LoVo (cell line): ENCODE measurements around the gene CLIC3.
A peak's percentile ranks its signal among the peaks of the same experiment; 100 is the strongest.

ENCODE experiments used
- DNase-seq: peaks from one replicate; pipeline ENCODE4 v3.0.0-alpha.2; 2016; ENCODE audit warnings: low spot score

Gene CLIC3

GRCh38 chr9:136951541-136952320, 44.6 kb downstream of the CLIC3 start, which contains the start of gene LCN12:
Gene LCN12, plus strand, starts transcription at chr9:136952273. Its CDS starts 55 bp downstream, at chr9:136952328.
- no peak for DNase-seq

- DNase-seq: no peak
These were observed 45.6 kb downstream of the CLIC3 start for GRCh38 chr9:136950656-136951276.

DNA sequence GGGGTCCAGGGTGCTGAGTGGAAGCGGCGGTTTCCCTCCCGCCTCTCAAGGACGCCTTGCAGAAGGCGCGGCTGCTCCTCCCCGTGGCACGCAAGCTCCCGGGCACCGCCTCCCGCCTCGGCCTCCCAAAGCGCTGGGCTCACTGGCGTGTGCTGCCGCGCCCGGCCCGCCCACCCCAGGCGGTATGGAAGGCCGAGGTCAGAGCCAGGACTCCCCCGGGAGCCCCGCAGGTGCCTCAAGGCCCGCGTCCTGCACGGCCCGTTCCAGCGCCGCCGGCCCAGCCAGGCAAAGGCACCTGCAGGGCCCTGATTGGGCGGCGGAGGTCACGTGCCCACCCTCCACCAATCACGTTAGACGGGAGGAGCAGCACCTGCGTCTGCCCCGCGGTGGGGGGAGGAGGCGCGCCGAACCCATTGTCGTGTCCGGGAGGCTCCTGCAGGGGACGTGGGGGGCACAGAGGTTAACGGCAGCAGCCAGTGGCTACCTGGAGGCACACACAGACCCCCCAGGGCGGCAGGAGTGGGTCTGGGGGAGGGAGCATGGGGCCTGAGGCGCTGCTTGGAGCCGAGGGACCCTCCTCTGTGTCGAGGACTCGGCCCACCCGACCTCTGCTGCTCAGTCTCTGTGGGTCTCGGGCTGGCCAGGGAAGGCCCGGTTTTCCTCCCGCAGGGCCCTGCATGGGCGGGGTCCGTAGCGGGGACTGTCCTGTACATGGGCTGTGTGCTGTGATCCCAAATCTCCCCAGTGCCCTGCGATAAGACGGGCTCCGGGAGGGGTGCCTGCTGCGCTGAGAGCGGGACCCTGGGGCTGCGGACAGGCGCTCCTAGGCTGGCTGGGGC, 46.3 kb downstream of the CLIC3 start:
- peak; percentile 94 for DNase-seq

DNA sequence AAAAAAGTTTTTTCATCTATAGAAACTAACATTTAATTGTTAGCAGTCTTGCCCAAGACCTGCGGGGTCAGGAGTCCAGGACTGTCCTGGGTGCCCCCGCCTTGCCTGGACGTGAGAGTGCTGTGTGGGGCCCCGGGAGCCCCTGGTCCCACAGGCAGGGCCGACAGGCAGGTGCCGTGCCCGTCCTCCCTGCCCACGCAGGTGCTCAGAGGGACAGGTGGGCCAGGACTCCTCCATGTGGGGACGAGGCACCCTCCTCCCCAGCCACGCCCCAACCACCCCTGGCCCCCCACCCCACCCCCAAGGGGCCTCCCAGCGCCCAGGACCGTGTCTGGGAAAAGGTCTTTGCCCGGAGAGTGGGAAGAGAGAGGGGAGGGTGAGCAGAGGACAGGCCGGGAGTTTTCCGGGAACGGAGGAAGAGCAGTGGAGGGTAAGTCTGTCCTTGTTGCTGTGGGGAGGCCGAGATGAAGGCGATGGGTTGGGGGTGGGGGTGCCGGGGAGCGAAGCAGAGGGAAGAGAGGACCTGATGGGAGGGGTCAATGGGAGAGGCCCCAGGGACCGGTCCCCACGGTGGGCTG, 47.0 kb downstream of the CLIC3 start:
- no peak for DNase-seq

DNA sequence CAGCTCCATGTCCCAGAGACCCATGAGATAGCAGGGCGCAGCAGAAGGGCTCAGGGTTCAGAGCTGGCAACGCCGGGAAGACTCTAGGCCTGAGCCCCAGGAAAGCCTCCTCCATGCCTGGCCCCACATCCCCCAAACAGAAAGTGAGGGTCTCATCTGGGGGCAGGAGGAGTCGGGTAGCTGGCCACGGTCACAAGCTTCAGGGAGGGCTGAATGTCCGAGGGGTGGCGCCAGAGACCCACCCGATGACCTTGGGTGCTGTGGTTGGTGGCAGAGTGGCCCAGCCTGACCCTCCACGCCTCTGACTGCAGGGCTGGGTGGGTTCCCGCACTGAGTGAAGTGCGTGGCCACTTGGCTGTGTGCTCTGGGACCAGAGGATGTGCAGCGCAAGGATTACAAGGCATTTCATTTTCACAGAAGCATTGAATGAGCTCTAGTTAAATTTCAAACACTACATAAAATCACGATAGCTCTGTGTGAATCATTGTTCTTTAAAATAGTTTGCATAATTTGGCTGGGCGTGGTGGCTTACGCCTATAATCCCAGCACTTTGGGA, 48.3 kb downstream of the CLIC3 start:
- peak; percentile 74 for DNase-seq

DNA sequence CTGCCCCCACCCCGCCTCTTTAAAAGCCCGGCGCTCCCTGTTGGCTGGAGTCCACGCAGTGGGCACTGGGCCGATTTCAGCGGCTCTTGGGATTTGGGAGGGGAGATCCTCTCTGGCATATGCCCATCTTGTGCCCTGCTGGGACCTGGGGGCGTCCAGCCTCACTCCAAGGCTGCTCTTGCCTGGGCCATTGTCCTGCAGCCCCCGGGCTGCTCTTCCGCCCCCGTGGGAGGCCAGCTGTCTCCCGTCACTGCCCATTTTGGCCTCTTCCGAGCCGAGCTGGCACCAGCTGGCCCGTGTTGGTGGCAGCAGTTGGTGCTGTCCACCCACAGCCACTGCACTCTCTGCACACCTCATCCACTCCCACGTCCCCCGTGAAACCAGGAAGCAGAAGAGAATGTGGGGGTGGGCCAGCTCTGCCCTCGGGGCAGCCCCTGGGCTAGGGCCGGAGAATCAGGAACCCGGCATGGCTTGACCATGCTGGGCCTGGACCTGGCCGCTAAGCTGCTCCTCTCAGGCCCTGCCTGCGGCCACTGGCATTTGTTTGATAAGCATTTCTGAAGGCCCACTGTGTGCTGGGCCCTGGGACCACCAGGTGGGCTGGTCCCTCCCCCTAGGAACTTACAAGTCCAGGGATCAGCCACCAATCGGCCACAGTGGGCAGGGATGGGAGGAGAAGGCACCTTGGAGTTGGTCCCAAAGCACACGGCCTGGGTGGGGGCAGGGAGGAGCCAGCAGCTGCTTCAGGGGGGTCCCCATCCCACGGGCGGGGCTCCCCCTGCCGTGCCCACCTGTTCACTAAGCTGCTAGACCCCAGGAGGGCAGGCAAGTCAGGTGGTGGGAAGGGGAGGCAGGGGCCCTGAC, 49.1 kb downstream of the CLIC3 start:
- DNase-seq: no peak

DNA sequence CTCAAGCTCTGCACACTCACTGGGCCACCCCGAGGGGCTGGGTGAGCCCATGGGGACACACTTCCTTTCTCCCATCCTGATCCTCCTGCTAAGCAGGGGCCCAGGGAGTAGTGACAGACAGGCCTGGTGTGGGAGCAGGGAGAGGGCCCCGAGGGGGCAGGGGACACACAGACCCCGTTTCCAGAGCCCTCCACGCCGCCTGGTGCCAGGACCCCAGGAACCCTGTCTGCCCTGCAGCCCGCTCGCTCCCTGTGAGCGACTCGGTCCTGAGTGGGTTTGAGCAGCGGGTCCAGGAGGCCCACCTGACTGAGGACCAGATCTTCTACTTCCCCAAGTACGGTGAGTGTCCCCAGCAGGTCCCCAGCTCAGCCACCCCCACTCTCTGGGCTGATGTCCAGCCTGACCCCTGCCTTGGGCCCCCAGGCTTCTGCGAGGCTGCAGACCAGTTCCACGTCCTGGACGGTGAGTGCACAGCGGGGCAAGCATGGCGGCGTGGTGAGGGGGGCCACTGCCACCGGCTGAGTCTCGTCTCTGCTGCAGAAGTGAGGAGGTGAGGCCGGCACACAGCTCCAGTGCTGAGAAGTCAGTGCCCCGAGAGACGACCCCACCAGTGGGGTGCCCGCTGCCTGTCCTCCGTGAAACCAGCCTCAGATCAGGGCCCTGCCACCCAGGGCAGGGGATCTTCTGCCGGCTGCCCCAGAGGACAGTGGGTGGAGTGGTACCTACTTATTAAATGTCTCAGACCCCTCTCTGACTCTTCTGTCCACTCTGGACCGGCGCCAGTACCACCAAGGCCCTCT, 49.9 kb downstream of the CLIC3 start:
- DNase-seq: no peak

GRCh38 chr9:136945333-136946227, 50.8 kb downstream of the CLIC3 start:
- DNase-seq: no peak
